Cardiac muscle cell (in vitro differentiated cells and primary cell): ENCODE data around the gene CENPA. TPM values are rescaled to one million over a fixed set of nuclear protein-coding genes. Genes with fewer than 3 reads are reported as not detected.
"Not testable (repeated sequence)": the region's sequence is repeated elsewhere in the genome, so short reads cannot be mapped to it uniquely, and the experiment has no call there.

Experiments
- DNase-seq, 2 donors: peaks; one replicate each; pipeline versions ENCODE4 v3.0.0 to v3.0.0-alpha.2; 2010 to 2017; ENCODE audit warnings: low read depth in 1 of 2, low spot score in 1 of 2
- H3K27ac ChIP-seq: fragments of 200-600 bp; sonication (generic); 2 replicates; pipeline ENCODE4 v1.5.1; 2016
- H3K27me3 ChIP-seq: fragments of 200-600 bp; sonication (generic); 2 replicates; pipeline ENCODE4 v1.6.0; 2016; ENCODE audit warnings: control low read depth
- H3K36me3 ChIP-seq: fragments of 200-600 bp; sonication (generic); 2 replicates; pipeline ENCODE4 v1.5.1; 2016; ENCODE audit warnings: control low read depth
- H3K4me1 ChIP-seq: fragments of 200-600 bp; sonication (generic); 2 replicates; pipeline ENCODE4 v1.8.1; 2017; ENCODE audit warnings: low read depth, mild to moderate bottlenecking, mixed run types
- H3K4me3 ChIP-seq: fragments of 200-600 bp; sonication (generic); 2 replicates; pipeline ENCODE4 v1.5.1; 2016; ENCODE audit warnings: mild to moderate bottlenecking
- H3K9me3 ChIP-seq: fragments of 200-600 bp; sonication (generic); 2 replicates; pipeline ENCODE4 v1.5.1; 2017; ENCODE audit warnings: low read depth, mild to moderate bottlenecking, control low read depth
- CTCF ChIP-seq: IDR thresholded peaks from 2 replicates; pipeline ENCODE4 v1.5.1; 2012; ENCODE audit warnings: low read depth, mild to moderate bottlenecking, low read length
- polyA plus RNA-seq: library from polyadenylated mRNA; unstranded; fragments of >200 nt; fragmentation: Nextera tagmentation; extraction: Ambion mirVana; gene quantifications from 2 replicates; pipeline ENCODE4 v1.2.1, GENCODE V29; 2016
- total RNA-seq: library from RNA; depleted of rRNA; stranded (reverse); fragments of >200 nt; gene quantifications from 2 replicates; pipeline ENCODE4 v1.2.3, GENCODE V29; 2016

CENPA gene
- total and polyA plus RNA-seq, 2 experiments from 2014 or later = 5.1 to 18.6 TPM

- Histone ChIP-seq H3K9me3 (no peaks in the 10 kb centered on the region), H3K36me3 (no peaks in the 10 kb centered on the region), H3K4me1 (no peaks in the 10 kb centered on the region), H3K4me3 (no peak overlapping the region), H3K27ac (no peak overlapping the region), H3K27me3 (no peaks in the 10 kb centered on the region)
- DNase-seq = no peak
- no peak for TF ChIP-seq CTCF
Measured at GRCh38 chr2:26756337-26756736, 29.5 kb upstream of the CENPA start.

GRCh38 chr2:26757873-26758789 lies 27.7 kb upstream of the CENPA start:
- peak in 1 of 2 donors; percentile 99 for DNase-seq
- no peak for TF ChIP-seq CTCF
- Histone ChIP-seq H3K4me3 (no peak overlapping the region), H3K4me1 (no peaks in the 10 kb centered on the region), H3K27me3 (no peaks in the 10 kb centered on the region), H3K9me3 (no peaks in the 10 kb centered on the region), H3K27ac (peak overlapping the region; percentile 54), H3K36me3 (no peaks in the 10 kb centered on the region)

GRCh38 chr2:26758790-26759321 lies 27.0 kb upstream of the CENPA start:
- no peak for TF ChIP-seq CTCF

GRCh38 chr2:26759845-26760244 lies 26.0 kb upstream of the CENPA start:
- no peaks in the 10 kb centered on the region for H3K9me3 ChIP-seq
- H3K27ac ChIP-seq = no peak overlapping the region
- TF ChIP-seq CTCF = no peak
- peaks cover 3% of the 10 kb centered on the region for H3K4me1 ChIP-seq
- H3K4me3 ChIP-seq = no peak overlapping the region
- DNase-seq = no peak
- no peaks in the 10 kb centered on the region for H3K36me3 ChIP-seq
- no peaks in the 10 kb centered on the region for H3K27me3 ChIP-seq

More at GRCh38 chr2:26758790-26759321, 27.0 kb upstream of the CENPA start:
- peak in 1 of 2 donors; percentile 30 for DNase-seq
- Histone ChIP-seq H3K27ac (peak overlapping the region; percentile 54), H3K9me3 (no peaks in the 10 kb centered on the region), H3K4me3 (no peak overlapping the region), H3K4me1 (no peaks in the 10 kb centered on the region), H3K36me3 (no peaks in the 10 kb centered on the region), H3K27me3 (no peaks in the 10 kb centered on the region)

GRCh38 chr2:26760991-26761390 lies 24.9 kb upstream of the CENPA start:
- H3K4me3 ChIP-seq, DNase-seq, H3K27ac ChIP-seq, H3K9me3 ChIP-seq, H3K4me1 ChIP-seq, H3K27me3 ChIP-seq, H3K36me3 ChIP-seq: not testable (repeated sequence)

GRCh38 chr2:26763019-26763418 lies 22.8 kb upstream of the CENPA start:
- no peaks in the 10 kb centered on the region for H3K9me3 ChIP-seq
- no peak for TF ChIP-seq CTCF
- no peak overlapping the region for H3K4me3 ChIP-seq
- no peak overlapping the region for H3K27ac ChIP-seq
- H3K27me3 ChIP-seq = no peaks in the 10 kb centered on the region
- H3K36me3 ChIP-seq = no peaks in the 10 kb centered on the region
- DNase-seq = no peak
- peaks cover 4% of the 10 kb centered on the region for H3K4me1 ChIP-seq
